Measurements from ENCODE around the gene LDLRAD2.

The LDLRAD2 gene

GRCh38 chr1:21813542-21813941 lies 1.5 kb downstream of the LDLRAD2 start:
- no peak overlapping the region for H3K27ac ChIP-seq
- no peak for DNase-seq (ENCODE audit: low spot score)
- no peak overlapping the region for H3K4me3 ChIP-seq
- TF ChIP-seq CTCF (IDR thresholded peaks at IDR 0.05), result no peak

- no peak for TF ChIP-seq CTCF (IDR thresholded peaks at IDR 0.05)
- H3K4me3 ChIP-seq, result peak overlapping the region; percentile 47
- no peak overlapping the region for H3K27ac ChIP-seq
- no peak for DNase-seq (ENCODE audit: low spot score)
Measured at GRCh38 chr1:21814241-21814918, 2.3 kb downstream of the LDLRAD2 start.

- no peak overlapping the region for H3K4me3 ChIP-seq
- DNase-seq (ENCODE audit: low spot score), result no peak
- TF ChIP-seq CTCF (IDR thresholded peaks at IDR 0.05), result no peak
- H3K27ac ChIP-seq, result no peak overlapping the region
Measured at GRCh38 chr1:21814981-21815582, 3.0 kb downstream of the LDLRAD2 start.

GRCh38 chr1:21815724-21816321 lies 3.8 kb downstream of the LDLRAD2 start:
- H3K27ac ChIP-seq, result peak overlapping the region in 1 of 2 donors; percentile 13

GRCh38 chr1:21816602-21817302 lies 4.7 kb downstream of the LDLRAD2 start:
- H3K4me3 ChIP-seq, result no peak overlapping the region
- DNase-seq (ENCODE audit: low spot score), result no peak
- H3K27ac ChIP-seq, result peak overlapping the region in 1 of 2 donors; percentile 13
- no peak for TF ChIP-seq CTCF (IDR thresholded peaks at IDR 0.05)

More at GRCh38 chr1:21815724-21816321, 3.8 kb downstream of the LDLRAD2 start:
- DNase-seq (ENCODE audit: low spot score), result no peak
- H3K4me3 ChIP-seq, result no peak overlapping the region
- TF ChIP-seq CTCF (IDR thresholded peaks at IDR 0.05), result no peak

- Histone ChIP-seq H3K4me3 (no peak overlapping the region), H3K27ac (no peak overlapping the region)
- no peak for TF ChIP-seq CTCF (IDR thresholded peaks at IDR 0.05)
- no peak for DNase-seq (ENCODE audit: low spot score)
Measured at GRCh38 chr1:21818656-21819055, 6.6 kb downstream of the LDLRAD2 start.

Measured in coronary artery (tissue), 2 donors.